Body of pancreas (tissue), 4 donors: ENCODE measurements around the gene DYRK1A. TPM values are rescaled to one million over a fixed set of nuclear protein-coding genes. Genes with fewer than 3 reads are reported as not detected.

Experiments used
- ATAC-seq: fragments of 150-250 bp; one replicate; pipeline ENCODE4 v1.9.1; 2016
- DNase-seq, 4 donors: peaks; one replicate each; pipeline ENCODE4 v3.0.0-alpha.2; 2019
- H3K27ac ChIP-seq, 4 donors: fragments of 200-600 bp; sonication (generic); 1 replicate in 3 of 4; 2 replicates in 1 of 4; pipeline versions ENCODE4 v1.5.1 to v1.6.1; 2016 to 2019; ENCODE audit warnings: mild to moderate bottlenecking in 1 of 4, mixed read lengths in 1 of 4, moderate library complexity in 1 of 4
- H3K27me3 ChIP-seq, 2 donors: fragments of 200-600 bp; sonication (generic); one replicate each; pipeline ENCODE4 v1.6.0; 2016; ENCODE audit warnings: mild to moderate bottlenecking in 1 of 2
- H3K36me3 ChIP-seq, 2 donors: fragments of 200-600 bp; sonication (generic); replicated peaks in 1 of 2; 2 replicates each; pipeline ENCODE4 v1.5.1; 2016; ENCODE audit warnings: low read depth in 2 of 2; ENCODE audit not compliant: insufficient read depth in 1 of 2
- H3K4me1 ChIP-seq: fragments of 200-600 bp; sonication (generic); one replicate; pipeline ENCODE4 v1.6.0; 2016
- H3K4me3 ChIP-seq, 2 donors: fragments of 200-600 bp; sonication (generic); 1 replicate in 1 of 2; 2 replicates in 1 of 2; pipeline ENCODE4 v1.5.1; 2016 to 2019
- H3K9me3 ChIP-seq, 3 donors: fragments of 200-600 bp; sonication (generic); 1 replicate in 2 of 3; 2 replicates in 1 of 3; pipeline ENCODE4 v1.5.1; 2016
- POLR2A ChIP-seq, 3 donors: fragments of 450-650 bp; IDR thresholded peaks; one replicate each; pipeline ENCODE4 v1.6.1; 2016; ENCODE audit warnings: antibody characterized with exemption in 3 of 3, mild to moderate bottlenecking in 2 of 3
- WGBS, 2 donors: methylation state at CpG; one replicate each; pipeline ENCODE4 v1.1.5; 2017; 5-methylcytosine and 5-hydroxymethylcytosine counted together
- intact Hi-C: fragments of 100-400 bp; cut with DNase I; formaldehyde crosslinking; loops from one replicate; pipeline ENCODE4 v1.15.1; 2023
- total RNA-seq, 2 donors: library from RNA; depleted of rRNA; stranded (reverse); fragments of >200 nt; gene quantifications; one replicate each; pipeline ENCODE4 v1.1.0, GENCODE V29; 2016
- TF ChIP-seq, protein P1 (sequence below), 7 experiments: fragments of 450-650 bp in 4 of 7; fragments of 200-600 bp in 3 of 7; sonication (generic) in 3 of 7; IDR thresholded peaks; one replicate each; pipeline ENCODE4 v1.5.1; 2016 to 2019; ENCODE audit warnings: antibody characterized with exemption in 7 of 7

The DYRK1A gene
- total RNA-seq, 2 donors from 2014 or later, result 42.5 to 44.1 TPM

GRCh38 chr21:37498664-37499063 is 132.1 kb downstream of the DYRK1A start:
- DNase-seq (no peak), ATAC-seq (no peak)
- intact Hi-C loops, result no loop called here
- H3K9me3 ChIP-seq, result no peaks in the 10 kb centered on the region
- no peak overlapping the region for H3K4me3 ChIP-seq
- no peak overlapping the region for H3K27ac ChIP-seq
- no peaks in the 10 kb centered on the region for H3K4me1 ChIP-seq
- H3K27me3 ChIP-seq, result no peaks in the 10 kb centered on the region
- H3K36me3 ChIP-seq, result peaks cover 0 to 9% of the 10 kb centered on the region in 2 donors
- WGBS, 2 donors, result 100% methylated on average over 1 of the region's 1 CpG
- TF ChIP-seq, protein P1, sequence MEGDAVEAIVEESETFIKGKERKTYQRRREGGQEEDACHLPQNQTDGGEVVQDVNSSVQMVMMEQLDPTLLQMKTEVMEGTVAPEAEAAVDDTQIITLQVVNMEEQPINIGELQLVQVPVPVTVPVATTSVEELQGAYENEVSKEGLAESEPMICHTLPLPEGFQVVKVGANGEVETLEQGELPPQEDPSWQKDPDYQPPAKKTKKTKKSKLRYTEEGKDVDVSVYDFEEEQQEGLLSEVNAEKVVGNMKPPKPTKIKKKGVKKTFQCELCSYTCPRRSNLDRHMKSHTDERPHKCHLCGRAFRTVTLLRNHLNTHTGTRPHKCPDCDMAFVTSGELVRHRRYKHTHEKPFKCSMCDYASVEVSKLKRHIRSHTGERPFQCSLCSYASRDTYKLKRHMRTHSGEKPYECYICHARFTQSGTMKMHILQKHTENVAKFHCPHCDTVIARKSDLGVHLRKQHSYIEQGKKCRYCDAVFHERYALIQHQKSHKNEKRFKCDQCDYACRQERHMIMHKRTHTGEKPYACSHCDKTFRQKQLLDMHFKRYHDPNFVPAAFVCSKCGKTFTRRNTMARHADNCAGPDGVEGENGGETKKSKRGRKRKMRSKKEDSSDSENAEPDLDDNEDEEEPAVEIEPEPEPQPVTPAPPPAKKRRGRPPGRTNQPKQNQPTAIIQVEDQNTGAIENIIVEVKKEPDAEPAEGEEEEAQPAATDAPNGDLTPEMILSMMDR (IDR thresholded peaks at IDR 0.05), result no peak
- no peak for TF ChIP-seq POLR2A (IDR thresholded peaks at IDR 0.05)

DNA sequence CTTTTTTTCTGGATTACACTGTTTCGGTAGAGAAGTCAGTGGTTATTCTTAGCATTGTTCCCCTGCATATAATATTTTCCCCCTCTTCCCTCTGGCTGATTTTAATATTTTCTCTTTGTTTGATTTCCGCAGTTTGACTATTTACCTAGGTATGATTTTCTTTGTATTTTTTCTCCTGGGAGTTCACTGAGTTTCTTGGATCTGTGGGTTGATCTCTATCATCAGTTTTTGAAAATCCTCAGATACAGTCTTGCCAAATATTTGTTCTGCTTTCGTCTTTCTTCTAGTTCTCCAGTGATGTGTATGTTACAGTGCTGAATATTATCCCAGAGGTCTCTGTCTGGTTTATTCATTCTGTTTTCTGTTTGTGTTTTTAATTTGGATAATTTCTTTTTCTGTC is 136.4 kb downstream of the DYRK1A start:
- peaks cover 0 to 23% of the 10 kb centered on the region in 2 donors for H3K36me3 ChIP-seq
- ATAC-seq (no peak), DNase-seq (no peak)
- H3K4me1 ChIP-seq, result no peaks in the 10 kb centered on the region
- H3K27me3 ChIP-seq, result no peaks in the 10 kb centered on the region
- intact Hi-C loops, result no loop called here
- WGBS, 2 donors, result 88 to 92% methylated on average over 3 of the region's 3 CpGs
- no peak overlapping the region for H3K4me3 ChIP-seq
- H3K9me3 ChIP-seq, result no peaks in the 10 kb centered on the region
- H3K27ac ChIP-seq, result no peak overlapping the region
- TF ChIP-seq, protein P1 (IDR thresholded peaks at IDR 0.05), result no peak
- no peak for TF ChIP-seq POLR2A (IDR thresholded peaks at IDR 0.05)

DNA sequence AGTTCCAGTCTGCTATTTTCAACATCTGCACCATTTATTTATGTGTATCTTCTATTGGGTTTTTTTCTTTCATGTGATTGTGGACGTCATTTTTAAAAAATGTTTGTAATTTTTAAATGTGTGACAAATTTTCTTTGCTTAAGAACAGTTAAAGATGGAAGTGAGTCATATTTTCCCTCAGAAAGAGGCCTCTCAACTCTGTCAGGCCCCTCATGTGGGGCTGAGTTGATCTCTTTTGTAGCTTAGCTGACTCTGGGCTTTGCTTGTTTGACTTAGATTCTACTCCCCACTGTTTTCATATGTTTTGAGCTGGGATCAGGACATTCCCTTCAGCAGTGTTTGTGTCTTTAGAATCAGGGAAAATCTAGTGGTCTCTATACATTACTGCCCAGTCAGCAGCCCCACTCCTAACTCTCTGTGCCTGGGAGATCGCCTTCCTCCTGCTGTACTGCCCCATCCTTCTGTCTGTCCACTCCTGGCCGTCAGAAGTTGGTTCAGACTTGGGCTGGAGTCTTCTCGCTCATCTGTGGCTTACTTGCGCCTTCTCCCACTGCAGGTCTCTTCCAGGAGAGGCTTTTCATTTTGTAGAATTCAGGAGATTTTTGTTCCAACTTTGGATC is 137.4 kb downstream of the DYRK1A start:
- intact Hi-C loops, result no loop called here
- 96 to 98% methylated on average over 5 of the region's 5 CpGs for WGBS, 2 donors
- H3K4me3 ChIP-seq, result no peak overlapping the region
- DNase-seq (no peak), ATAC-seq (no peak)
- H3K36me3 ChIP-seq, result peaks cover 0 to 31% of the 10 kb centered on the region in 2 donors
- no peak for TF ChIP-seq POLR2A (IDR thresholded peaks at IDR 0.05)
- TF ChIP-seq, protein P1 (IDR thresholded peaks at IDR 0.05), result no peak
- H3K27ac ChIP-seq, result no peak overlapping the region
- H3K9me3 ChIP-seq, result no peaks in the 10 kb centered on the region
- no peaks in the 10 kb centered on the region for H3K4me1 ChIP-seq
- no peaks in the 10 kb centered on the region for H3K27me3 ChIP-seq

DNA sequence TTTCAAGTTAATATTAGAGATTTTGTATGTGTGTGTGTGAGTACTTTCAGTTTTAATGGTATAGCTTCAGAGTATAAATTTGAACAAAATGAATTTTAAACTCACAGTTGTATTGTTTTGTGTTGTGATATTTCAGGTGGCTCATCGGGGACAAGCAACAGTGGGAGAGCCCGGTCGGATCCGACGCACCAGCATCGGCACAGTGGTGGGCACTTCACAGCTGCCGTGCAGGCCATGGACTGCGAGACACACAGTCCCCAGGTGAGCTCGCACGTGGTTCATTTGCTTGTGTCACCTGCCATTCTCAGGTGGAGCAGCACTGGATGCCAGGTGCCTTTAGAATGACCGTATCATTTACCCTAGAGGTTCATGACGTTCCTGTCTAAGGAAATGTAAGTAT is 139.4 kb downstream of the DYRK1A start:
- H3K4me1 ChIP-seq, result no peaks in the 10 kb centered on the region
- H3K36me3 ChIP-seq, result peaks cover 0 to 31% of the 10 kb centered on the region in 2 donors
- H3K9me3 ChIP-seq, result no peaks in the 10 kb centered on the region
- DNase-seq (no peak), ATAC-seq (no peak)
- no peaks in the 10 kb centered on the region for H3K27me3 ChIP-seq
- WGBS, 2 donors, result 88 to 90% methylated on average over 12 of the region's 12 CpGs
- no peak overlapping the region for H3K27ac ChIP-seq
- intact Hi-C loops, result no loop called here
- H3K4me3 ChIP-seq, result no peak overlapping the region
- TF ChIP-seq, protein P1 (IDR thresholded peaks at IDR 0.05), result no peak
- no peak for TF ChIP-seq POLR2A (IDR thresholded peaks at IDR 0.05)

GRCh38 chr21:37507716-37508115 is 141.1 kb downstream of the DYRK1A start:
- no peaks in the 10 kb centered on the region for H3K27me3 ChIP-seq
- no peaks in the 10 kb centered on the region for H3K9me3 ChIP-seq
- intact Hi-C loops, result no loop called here
- no peaks in the 10 kb centered on the region for H3K4me1 ChIP-seq
- TF ChIP-seq POLR2A (IDR thresholded peaks at IDR 0.05), result no peak
- TF ChIP-seq, protein P1 (IDR thresholded peaks at IDR 0.05), result no peak
- H3K27ac ChIP-seq, result no peak overlapping the region
- H3K4me3 ChIP-seq, result no peak overlapping the region
- ATAC-seq, result no peak
- H3K36me3 ChIP-seq, result peaks cover 0 to 38% of the 10 kb centered on the region in 2 donors
- DNase-seq, result no peak
- 88 to 98% methylated on average over 3 of the region's 3 CpGs for WGBS, 2 donors
